ENCODE data around the gene TPSD1.

- TF ChIP-seq CTCF (IDR thresholded peaks at IDR 0.05) (no peak), EZH2 (IDR thresholded peaks at IDR 0.05; ENCODE audit: borderline replicate concordance, insufficient read depth, low read depth, low read length, poor library complexity, severe bottlenecking) (no peak)
Observed at GRCh38 chr16:1299012-1299867, 43.4 kb downstream of the TPSD1 start.
